ENCODE data around the gene FAM47C.
"Not testable (repeated sequence)": the region's sequence is repeated elsewhere in the genome, so short reads cannot be mapped to it uniquely, and the experiment has no call there.

The FAM47C gene

DNA sequence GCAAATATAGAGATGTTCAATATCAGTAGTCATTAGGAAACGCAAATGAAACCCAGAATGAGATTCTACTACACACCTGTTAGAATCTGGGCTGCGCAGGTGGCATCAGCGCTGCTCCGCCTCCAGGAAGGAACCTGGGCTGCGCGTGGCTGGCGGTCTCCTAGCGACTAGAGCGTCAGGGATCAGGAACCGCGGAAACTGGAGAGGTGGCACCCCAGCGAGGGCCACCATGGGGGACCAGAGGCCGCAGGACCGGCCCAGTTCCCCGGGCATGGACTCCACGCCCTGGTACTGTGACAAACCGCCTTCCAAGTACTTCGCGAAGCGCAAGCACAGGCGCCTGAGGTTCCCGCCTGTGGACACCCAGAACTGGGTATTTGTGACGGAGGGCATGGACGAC is at the start of gene FAM47C:
Gene FAM47C (plus strand): TSS at position 185 of the 400 bp plus-strand sequence. CDS start 45 bp downstream, at position 230.
- not testable (repeated sequence) for DNase-seq (ENCODE audit: low read depth)

DNA sequence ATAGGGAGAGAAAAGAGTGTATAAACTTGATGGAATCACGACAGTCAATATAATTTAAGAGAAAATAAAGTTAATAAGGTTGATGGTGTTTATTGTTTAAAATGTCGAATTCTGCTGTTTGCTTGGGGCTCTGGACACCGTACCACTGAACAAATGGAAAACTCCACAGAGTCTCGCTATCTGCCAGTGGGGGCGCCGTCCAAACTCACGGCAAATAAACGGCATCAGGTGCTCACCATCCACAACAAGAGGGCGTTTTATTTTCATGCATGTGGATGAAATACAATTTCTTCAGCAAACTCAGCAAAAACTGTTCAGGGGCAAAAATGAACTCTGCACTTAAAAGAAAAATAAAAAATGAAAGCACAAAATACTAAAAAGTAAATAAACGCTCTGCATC is 46.6 kb upstream of the FAM47C start:
- no peak for DNase-seq (ENCODE audit: low read depth)

GRCh38 chrX:36963069-36963808 is 44.9 kb upstream of the FAM47C start:
- no peak for DNase-seq (ENCODE audit: low read depth)

- no peak for DNase-seq (ENCODE audit: low read depth)
These were observed 44.3 kb upstream of the FAM47C start for GRCh38 chrX:36963852-36964251.

GRCh38 chrX:36973575-36973974 is 34.6 kb upstream of the FAM47C start:
- DNase-seq (ENCODE audit: low read depth) = no peak

- DNase-seq (ENCODE audit: low read depth) = no peak
These were observed 33.3 kb upstream of the FAM47C start for GRCh38 chrX:36974911-36975310.

DNA sequence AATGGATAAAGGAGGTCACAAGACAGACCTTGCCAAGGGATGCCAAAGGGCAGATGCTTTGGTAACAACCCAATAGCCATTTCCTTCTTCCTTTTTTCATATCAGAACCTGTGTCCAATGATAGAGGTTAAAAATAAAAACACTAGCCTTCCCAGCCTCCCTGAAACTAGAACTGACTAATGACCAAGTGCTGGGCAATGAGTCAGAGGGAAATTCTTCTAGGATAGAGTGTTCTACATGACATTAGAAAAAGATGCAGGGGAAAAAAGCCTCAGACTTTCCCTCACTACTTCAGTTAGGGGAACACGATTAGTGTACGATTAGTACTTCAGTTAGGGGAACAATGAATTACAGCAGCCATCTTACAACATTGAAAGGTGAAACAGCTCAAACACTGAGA is 29.3 kb upstream of the FAM47C start:
- DNase-seq (ENCODE audit: low read depth) = no peak

GRCh38 chrX:36983831-36984230 is 24.3 kb upstream of the FAM47C start:
- no peak for DNase-seq (ENCODE audit: low read depth)

DNA sequence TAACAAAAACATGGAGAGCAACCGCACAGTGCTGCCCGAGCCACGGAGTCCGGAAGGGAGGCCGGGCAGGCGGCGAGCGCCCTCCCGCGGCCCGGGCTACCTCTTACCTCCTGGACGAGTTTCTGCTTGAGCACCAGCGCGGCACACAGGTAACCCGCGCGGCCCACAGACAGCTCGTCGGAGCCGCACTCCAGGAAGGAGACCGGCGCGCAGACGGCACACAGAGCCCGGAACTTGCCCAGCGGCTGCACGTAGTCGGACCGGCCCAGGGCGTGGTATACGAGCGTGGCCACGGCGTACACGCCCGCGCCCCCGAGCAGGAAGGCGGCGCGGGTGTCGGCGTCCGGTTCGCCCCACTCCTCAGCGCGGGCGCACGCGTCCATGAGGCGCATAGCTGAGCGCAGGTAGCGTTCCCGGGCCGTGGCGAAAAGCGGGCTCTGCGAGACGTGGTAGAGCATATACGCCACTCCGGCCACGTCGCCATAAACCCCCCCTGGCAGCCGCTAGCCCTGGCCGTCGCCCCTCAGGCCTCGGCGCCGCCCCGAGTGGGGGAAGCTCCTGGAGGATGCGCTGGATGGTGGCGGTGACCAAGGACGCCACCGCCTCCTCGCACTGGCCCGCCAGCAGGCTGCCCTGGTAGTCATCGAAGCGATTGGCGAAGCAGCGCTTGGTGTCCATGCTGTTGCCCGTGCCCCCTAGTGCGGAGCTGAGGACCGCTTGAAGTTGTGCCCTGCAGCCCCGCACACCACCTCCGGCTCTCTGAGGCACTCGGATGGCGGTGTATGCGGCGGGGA is 22.6 kb upstream of the FAM47C start:
- not testable (repeated sequence) for DNase-seq (ENCODE audit: low read depth)

GRCh38 chrX:36986231-36986630 is 21.9 kb upstream of the FAM47C start:
- no peak for DNase-seq (ENCODE audit: low read depth)

- not testable (repeated sequence) for DNase-seq (ENCODE audit: low read depth)
These were observed 21.0 kb upstream of the FAM47C start for GRCh38 chrX:36987212-36987611.

DNA sequence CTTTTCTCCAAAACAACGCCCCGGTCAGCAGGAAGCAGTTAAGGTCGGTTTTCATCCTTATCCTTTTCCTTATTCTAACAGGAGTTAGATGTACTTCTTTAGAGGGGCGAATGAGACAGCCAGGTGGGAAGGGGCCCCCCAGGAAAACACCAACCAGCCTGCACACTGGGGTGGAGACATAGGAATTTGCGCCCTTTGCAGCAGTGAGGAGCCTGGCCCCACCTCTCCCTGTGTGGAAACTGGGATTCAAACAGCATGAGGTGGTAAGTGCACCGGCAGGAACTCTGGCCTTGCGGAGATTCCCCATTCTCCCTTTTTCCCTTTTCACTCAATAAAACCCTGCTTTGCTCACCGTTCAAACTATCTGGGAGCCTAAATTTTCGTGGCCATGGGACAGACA is 8.0 kb upstream of the FAM47C start:
- DNase-seq (ENCODE audit: low read depth) = no peak

DNA sequence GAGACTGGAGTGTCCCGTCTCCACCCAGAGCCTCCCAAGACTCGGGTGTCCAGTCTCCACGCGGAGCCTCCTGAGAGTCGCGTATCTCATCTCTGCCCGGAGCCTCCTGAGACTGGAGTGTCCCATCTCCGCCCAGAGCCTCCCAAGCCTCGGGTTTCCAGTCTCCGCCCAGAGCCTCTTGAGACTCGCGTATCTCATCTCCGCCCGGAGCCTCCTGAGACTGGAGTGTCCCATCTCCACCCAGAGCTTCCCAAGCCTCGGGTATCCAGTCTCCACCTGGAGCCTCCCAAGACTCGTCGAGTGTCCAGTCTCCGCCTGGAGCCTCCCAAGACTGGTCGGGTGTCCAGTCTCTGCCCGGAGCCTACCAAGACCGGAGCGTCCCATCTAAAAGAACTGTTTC is 2.3 kb downstream of the FAM47C start:
- DNase-seq (ENCODE audit: low read depth) = no peak

GRCh38 chrX:37034260-37034659 is 26.1 kb downstream of the FAM47C start:
- not testable (repeated sequence) for DNase-seq (ENCODE audit: low read depth)

DNA sequence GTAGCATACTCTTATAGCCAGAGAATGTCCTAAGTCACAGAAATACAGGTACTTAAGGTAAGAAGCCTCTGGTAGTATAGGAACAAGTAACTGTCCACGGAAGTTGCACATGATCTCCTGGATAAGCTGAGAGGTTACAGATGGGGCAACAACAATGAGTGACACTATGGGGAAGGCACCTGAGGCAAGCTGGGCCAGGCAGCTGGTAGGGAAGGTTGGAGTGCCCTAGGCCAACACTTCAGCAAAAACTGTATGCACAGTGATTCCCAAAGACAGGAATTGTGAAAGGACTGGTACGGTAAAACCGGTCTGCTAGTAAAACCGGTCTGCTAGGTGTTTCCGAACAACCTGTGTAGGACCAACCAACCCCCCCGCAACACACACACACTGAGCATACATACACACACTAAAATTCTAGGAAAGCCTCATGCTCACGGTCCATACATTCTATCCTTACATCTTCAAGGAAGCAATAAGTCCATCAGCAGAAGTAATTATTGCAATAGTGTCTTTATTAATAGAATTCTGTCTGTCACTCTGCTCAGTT is 28.6 kb downstream of the FAM47C start:
- not testable (repeated sequence) for DNase-seq (ENCODE audit: low read depth)

GRCh38 chrX:37038814-37039213 is 30.6 kb downstream of the FAM47C start:
- not testable (repeated sequence) for DNase-seq (ENCODE audit: low read depth)

- DNase-seq (ENCODE audit: low read depth) = not testable (repeated sequence)
These were observed 35.1 kb downstream of the FAM47C start for GRCh38 chrX:37042956-37043885.

GRCh38 chrX:37047776-37048175 is 39.6 kb downstream of the FAM47C start:
- DNase-seq (ENCODE audit: low read depth) = no peak

DNA sequence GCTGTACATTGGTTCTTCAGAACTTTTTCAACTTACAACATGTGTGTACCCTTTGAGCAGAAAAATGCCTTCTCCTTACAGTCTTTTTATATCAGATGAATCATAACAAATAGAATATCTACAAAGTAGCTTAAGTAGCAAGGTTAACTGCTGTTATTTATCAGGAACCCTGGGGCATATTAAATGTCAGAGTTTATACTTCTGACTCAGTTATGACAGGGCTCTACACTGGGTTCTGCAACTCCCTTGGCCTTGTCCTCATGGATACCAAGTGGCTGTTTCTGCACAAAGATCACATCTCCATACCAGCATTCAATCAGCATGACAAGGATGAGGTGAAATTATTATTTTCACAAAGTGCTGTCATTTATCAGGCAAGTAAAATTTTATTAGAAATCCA is 49.4 kb downstream of the FAM47C start:
- DNase-seq (ENCODE audit: low read depth) = not testable (repeated sequence)

DNA sequence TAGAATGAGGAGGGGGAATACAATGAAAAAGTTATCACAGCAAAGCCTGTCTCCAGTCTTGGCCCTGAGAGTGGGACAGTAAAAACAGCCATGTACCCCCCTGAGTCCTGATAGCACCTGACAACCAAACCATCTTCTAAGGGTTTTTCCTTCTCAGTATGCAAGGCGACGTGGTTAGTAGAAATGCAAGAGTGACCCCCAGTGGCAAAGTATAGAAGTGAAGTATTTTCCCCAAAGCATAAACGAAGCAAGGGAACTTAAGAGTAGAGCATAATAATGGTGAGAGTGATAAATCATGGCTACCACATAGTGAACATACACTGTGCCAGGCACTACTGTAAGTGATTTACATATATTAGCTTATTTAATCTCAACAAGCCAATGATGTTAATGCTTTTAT is 52.8 kb downstream of the FAM47C start:
- DNase-seq (ENCODE audit: low read depth) = no peak

Data from stimulated activated CD4-positive, alpha-beta T cell treated with anti-CD3 and anti-CD28 coated beads, Interleukin-2, amount 100 ng/mL, for 4 hours (primary cell).